Transverse colon (tissue), 4 donors: ENCODE measurements around the gene BANP.

Experiments
- CTCF ChIP-seq, 5 experiments: fragments of 200-600 bp in 3 of 5; fragments of 450-650 bp in 2 of 5; sonication (generic) in 3 of 5; IDR thresholded peaks; 1 replicate in 2 of 5; 2 replicates in 3 of 5; pipeline ENCODE4 v1.5.1; 2016 to 2017; ENCODE audit warnings: antibody characterized with exemption in 5 of 5, inconsistent platforms in 3 of 5, mild to moderate bottlenecking in 2 of 5, moderate library complexity in 1 of 5
- EP300 ChIP-seq: sonication (generic); formaldehyde crosslinking; IDR thresholded peaks from one replicate; pipeline ENCODE4 v1.6.1; 2017; ENCODE audit warnings: antibody characterized with exemption, low read depth
- POLR2A ChIP-seq: fragments of 450-650 bp; IDR thresholded peaks from one replicate; pipeline ENCODE4 v1.6.1; 2016; ENCODE audit warnings: antibody characterized with exemption, mild to moderate bottlenecking, moderate library complexity
- POLR2AphosphoS5 ChIP-seq, 3 donors: sonication (generic); formaldehyde crosslinking; IDR thresholded peaks; one replicate each; pipeline ENCODE4 v1.6.1; 2016; ENCODE audit warnings: antibody characterized with exemption in 3 of 3

DNA sequence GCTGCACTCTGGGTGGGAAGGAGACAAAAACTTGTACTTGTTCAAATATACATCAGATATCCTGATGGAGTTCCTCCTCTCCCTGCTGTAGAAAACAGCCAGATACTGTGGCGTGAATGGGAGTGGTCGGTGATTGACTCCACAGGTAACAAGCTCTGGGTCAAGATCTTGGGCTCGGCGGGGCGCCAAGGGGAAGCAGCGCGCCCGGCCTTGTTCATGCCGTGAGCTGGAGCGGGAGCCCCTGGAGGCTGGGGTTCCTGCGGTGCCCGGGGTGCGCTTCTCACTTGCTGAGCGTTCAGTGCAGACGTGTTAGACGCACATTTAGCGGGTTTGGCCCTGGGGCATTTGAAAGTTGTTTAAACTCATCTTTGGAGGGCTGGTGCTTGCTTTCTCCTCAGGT is 44.4 kb downstream of the BANP start:
- no peak for TF ChIP-seq CTCF (IDR thresholded peaks at IDR 0.05)
- TF ChIP-seq POLR2A = no peak
- no peak for TF ChIP-seq POLR2AphosphoS5 (IDR thresholded peaks at IDR 0.05)
- no peak for TF ChIP-seq EP300
